ENCODE measurements around the gene HTD2.

Gene HTD2

DNA sequence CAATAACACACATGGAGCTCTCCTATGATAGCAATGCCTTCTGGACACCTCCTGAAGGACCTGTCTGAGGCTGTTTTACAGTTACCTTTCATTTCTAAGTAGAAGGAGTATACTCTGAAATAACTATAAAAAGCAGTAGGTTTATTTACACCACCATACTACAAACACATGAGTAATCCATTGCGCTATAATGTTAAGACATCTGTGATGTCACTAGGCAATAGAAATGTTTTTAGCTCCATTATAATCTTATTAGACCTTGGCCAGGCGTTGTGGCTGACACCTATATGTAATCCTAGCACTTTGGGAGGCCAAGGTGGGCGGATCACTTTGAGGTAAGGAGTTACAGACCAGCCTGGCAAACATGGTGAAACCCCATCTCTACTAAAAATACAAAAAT is 51.1 kb downstream of the HTD2 start:
- no peak for DNase-seq (ENCODE audit: low read depth in 2 of 2)

DNA sequence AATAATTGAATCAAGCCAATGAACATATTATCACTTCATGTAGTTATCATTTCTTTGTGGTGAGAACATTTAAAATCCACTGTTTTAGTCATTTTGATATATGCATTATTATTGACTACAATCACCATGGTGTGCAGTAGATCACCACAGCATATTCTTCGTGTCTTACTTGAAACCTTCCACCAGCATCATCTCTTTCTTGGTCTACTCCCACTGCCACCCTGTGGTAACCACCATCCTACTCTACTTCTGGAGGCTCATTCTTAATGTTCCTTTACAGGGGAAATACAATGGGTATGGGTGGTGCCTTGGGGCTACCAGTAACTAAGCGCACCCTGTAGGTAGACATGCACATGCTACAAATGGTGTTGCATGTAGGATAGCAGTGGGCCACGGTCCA is 51.8 kb downstream of the HTD2 start:
- DNase-seq (ENCODE audit: low read depth in 2 of 2): no peak

DNA sequence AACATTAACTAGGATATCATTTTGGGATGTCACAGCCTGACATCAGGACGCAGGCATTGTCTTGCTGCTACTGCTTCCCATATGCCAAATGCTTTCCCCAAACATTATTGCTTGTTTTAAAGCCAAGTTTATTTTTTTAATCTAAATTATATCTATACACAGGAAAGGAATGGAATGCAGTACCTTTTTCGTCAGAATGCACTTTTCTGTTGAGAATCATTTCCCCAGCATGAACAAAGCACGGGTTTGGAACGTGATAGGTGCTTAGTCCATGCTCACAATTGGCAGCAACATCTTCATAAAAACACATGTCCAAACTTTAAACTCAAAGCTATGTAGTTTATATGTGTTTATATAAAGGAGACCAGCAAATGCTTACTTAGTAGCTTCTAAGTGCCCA is 52.5 kb downstream of the HTD2 start:
- no peak for DNase-seq (ENCODE audit: low read depth in 2 of 2)

DNA sequence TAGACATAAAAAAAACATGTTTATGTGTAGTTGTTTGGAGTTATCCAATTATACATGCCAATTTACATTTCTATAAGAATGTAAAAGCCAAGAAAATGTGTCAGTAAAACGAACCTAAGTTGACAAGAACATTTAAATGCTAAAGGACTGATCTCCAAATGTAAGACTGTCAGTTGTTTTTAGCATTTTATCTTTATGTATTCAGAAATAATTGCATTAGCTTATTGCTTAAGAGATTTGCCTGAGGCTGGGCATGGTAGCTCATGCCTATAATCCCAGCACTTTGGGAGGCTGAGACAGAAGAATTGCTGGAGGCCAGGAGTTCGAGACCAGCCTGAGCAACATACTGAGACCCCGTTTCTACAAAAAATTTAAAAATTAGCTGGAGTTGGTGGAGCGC is 53.3 kb downstream of the HTD2 start:
- DNase-seq (ENCODE audit: low read depth in 2 of 2): no peak

DNA sequence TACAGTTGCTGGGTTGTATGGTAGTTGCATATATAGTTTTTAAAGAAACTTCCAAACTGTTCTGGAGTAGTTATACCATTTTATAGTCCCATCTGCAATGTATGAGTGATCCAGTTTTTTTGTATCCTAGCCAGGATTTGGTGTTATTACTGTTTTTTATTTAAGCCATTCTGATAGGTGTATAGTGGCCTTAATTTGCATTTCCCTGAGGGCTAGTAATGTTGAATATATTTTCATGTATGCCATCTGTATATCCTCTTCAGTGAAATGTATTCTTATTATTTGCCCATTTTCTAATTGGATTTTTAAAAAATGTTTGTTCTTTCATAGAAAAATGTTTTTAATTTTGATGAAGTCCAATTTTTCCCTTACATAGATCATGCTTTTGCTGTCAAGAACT is 55.5 kb downstream of the HTD2 start:
- DNase-seq (ENCODE audit: low read depth in 2 of 2): no peak

DNA sequence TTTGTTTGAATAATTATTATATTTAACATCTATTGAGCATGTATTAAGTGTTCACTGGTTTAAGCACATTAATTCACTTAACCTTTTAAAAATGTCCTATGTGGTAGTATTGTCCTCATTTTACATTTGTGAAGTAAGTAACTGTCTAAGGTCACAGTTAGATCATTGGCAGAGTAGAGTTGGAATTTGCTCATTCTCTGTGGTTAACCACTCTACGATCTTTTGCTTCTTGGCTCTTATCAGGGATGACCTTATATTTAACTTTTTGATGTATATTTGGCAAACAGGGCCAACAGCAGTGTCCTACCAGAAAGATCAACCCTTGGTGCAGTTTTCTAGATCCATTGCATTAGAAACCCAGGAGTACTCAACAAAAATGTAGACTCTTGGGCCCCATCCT is 60.4 kb downstream of the HTD2 start:
- no peak for DNase-seq (ENCODE audit: low read depth in 2 of 2)

DNA sequence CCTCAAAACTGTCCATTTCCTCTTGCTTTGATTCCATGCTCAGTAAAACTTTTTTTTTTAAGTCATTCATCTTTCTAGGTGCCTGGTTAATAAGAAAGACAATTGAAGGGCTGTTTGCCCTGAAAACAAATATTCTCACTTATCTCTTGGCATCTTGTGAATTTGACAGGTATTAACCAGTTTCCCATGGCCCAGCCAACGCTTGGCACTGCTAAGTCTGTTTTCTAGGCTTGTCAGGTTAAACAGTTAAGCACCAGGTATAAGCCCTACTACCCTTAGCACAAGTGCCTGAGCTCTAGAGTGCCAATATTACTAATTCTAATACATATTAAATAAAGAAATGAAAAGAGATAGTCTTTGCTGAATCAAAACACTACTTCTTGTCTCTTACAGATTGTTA is 62.7 kb downstream of the HTD2 start:
- no peak for DNase-seq (ENCODE audit: low read depth in 2 of 2)

Data from stimulated activated CD4-positive, alpha-beta T cell treated with anti-CD3 and anti-CD28 coated beads, Interleukin-4, amount 100 ng/mL, for 48 hours (primary cell).